ENCODE measurements around the gene FAM181A. TPM values are rescaled to one million over a fixed set of nuclear protein-coding genes. Genes with fewer than 3 reads are reported as not detected.

FAM181A gene
- total and polyA plus RNA-seq, 9 of the 15 experiments (the other 6 are each of a cell fraction or from before 2014, with no cell fraction given): not detected

DNA sequence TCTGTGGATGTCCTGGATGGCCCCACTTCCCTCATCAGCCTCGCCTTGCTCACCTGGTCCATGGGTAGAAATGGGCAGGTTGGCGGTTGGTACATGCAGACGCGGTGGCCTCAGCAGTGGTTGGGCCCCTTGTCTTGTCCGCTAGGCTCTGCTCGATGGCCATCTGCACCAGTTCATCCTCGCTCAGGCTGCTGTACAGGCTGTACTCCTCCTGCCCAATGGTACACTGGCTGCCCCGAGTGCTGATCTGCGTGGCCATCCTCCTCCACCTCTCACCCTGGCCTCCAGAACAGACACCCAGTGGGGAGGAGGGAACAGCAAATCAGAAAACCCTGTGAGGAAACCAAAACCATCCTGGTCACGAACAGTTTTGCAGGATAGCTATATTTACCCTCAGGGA is 37.1 kb downstream of the FAM181A start:
- ATAC-seq: no peak
- Histone ChIP-seq H3K4me3 (no peak overlapping the region), H2AFZ (ENCODE audit: low read depth, low read length) (no peak overlapping the region), H3K9me1 (ENCODE audit: control insufficient read depth, insufficient read depth, low read length) (no peaks in the 10 kb centered on the region), H3K4me2 (ENCODE audit: insufficient read depth, low read length) (no peak overlapping the region), H4K20me1 (replicated peaks; ENCODE audit: control insufficient read depth, insufficient read depth, low read length) (no peaks in the 10 kb centered on the region), H3K27ac (ENCODE audit: extremely low read depth, low read depth, low read length) (no peak overlapping the region), H3K36me3 (ENCODE audit: control insufficient read depth, insufficient read depth, low read length) (no peaks in the 10 kb centered on the region), H3K27me3 (ENCODE audit: control insufficient read depth in 2 of 2, insufficient read depth in 2 of 2, low read length in 2 of 2) (peaks cover 0 to 3% of the 10 kb centered on the region in 2 experiments; a peak in 3 of 5 replicates), H3K4me1 (replicated peaks in 1 of 2; ENCODE audit: control insufficient read depth in 2 of 2, insufficient read depth in 2 of 2, low read length in 2 of 2) (peaks cover 0 to 6% of the 10 kb centered on the region in 2 experiments; a peak in 1 of 5 replicates), H3K9ac (ENCODE audit: insufficient read depth in 1 of 2, low read depth in 2 of 2, low read length in 2 of 2) (no peak overlapping the region), H3K9me3 (replicated peaks; ENCODE audit: control insufficient read depth, insufficient read depth, low read depth, low read length) (no peaks in the 10 kb centered on the region), H3K79me2 (ENCODE audit: control insufficient read depth, insufficient read depth, low read length) (no peaks in the 10 kb centered on the region)
- POLR2A ChIA-PET: interaction anchor here (0.7 kb wide), 1 partner anchor 264 kb away, joined by 3 read pairs; no protein-coding TSS in a partner anchor
- CTCF ChIA-PET (ENCODE audit: low intra/inter-chr PET ratio): no interaction called here
- in situ Hi-C loops (cut with MboI) (no loop called here), intact Hi-C loops (cut with micrococcal nuclease) (no loop called here)
- no TSS peak for BruUV-seq (replicated peaks)
- TF ChIP-seq SRSF9 (IDR thresholded peaks at IDR 0.05; ENCODE audit: borderline replicate concordance, low read depth, low read length) (no peak), SMAD4 (CRISPR knock-in tag; conservative IDR thresholded peaks at IDR 0.05) (no peak), NR2C1 (IDR thresholded peaks at IDR 0.05) (no peak), NR2C1 (tag; IDR thresholded peaks at IDR 0.05) (no peak), DACH1 (IDR thresholded peaks at IDR 0.05; ENCODE audit: partially characterized antibody) (no peak), ZBTB8A (IDR thresholded peaks at IDR 0.05; ENCODE audit: partially characterized antibody) (no peak), ZNF239 (CRISPR knock-in tag; IDR thresholded peaks at IDR 0.05) (no peak), TBP (optimal IDR thresholded peaks at IDR 0.05; ENCODE audit: low read depth, low read length) (no peak), POLR2B (IDR thresholded peaks at IDR 0.05; ENCODE audit: low read depth, partially characterized antibody) (no peak), RAD21 (CRISPR knock-in tag; conservative IDR thresholded peaks at IDR 0.05 in 1 of 2, IDR thresholded peaks at IDR 0.05 in 1 of 2) (no peak), DIDO1 (tag; IDR thresholded peaks at IDR 0.05; ENCODE audit: low read depth) (no peak)
- TF ChIP-seq, protein P1, sequence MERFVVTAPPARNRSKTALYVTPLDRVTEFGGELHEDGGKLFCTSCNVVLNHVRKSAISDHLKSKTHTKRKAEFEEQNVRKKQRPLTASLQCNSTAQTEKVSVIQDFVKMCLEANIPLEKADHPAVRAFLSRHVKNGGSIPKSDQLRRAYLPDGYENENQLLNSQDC (CRISPR knock-in tag; IDR thresholded peaks at IDR 0.05): no peak
- DNase-seq (ENCODE audit: extremely low read depth in 1 of 4, low spot score in 3 of 4): no peak
- no peak for FAIRE-seq
- 0% methylated on average over 9 of the region's 10 CpGs for WGBS (ENCODE audit: insufficient coverage, low coverage, missing lambda C conversion rate)
